Ovary (tissue), 9 donors: Measurements from ENCODE around the gene CABP4. TPM values are rescaled to one million over a fixed set of nuclear protein-coding genes. Genes with fewer than 3 reads are reported as not detected.

ENCODE experiments used
- DNase-seq, 5 donors: peaks; one replicate each; pipeline ENCODE4 v3.0.0-alpha.2; 2019 to 2020
- H3K27ac ChIP-seq, 2 donors: fragments of 200-600 bp; one replicate each; pipeline versions ENCODE4 v1.5.1 to v1.8.0; 2019 to 2022
- H3K27me3 ChIP-seq: fragments of 200-600 bp; one replicate; pipeline ENCODE4 v1.8.0; 2022
- H3K36me3 ChIP-seq: fragments of 200-600 bp; sonication (generic); one replicate; pipeline ENCODE4 v1.5.1; 2019
- H3K4me1 ChIP-seq: one replicate; pipeline ENCODE4 v1.8.1; 2013; ENCODE audit warnings: mild to moderate bottlenecking, moderate library complexity; ENCODE audit not compliant: insufficient read depth
- H3K4me3 ChIP-seq: fragments of 200-600 bp; sonication (generic); one replicate; pipeline ENCODE4 v1.5.1; 2017
- H3K9me3 ChIP-seq, 2 donors: fragments of 200-600 bp in 1 of 2; sonication (generic) in 1 of 2; one replicate each; pipeline versions ENCODE4 v1.5.1 to v1.8.1; 2013 to 2019; ENCODE audit warnings: mild to moderate bottlenecking in 1 of 2, moderate library complexity in 1 of 2
- CTCF ChIP-seq, 3 donors: fragments of 450-650 bp in 2 of 3; fragments of 200-600 bp in 1 of 3; IDR thresholded peaks; one replicate each; pipeline versions ENCODE4 v1.5.1 to v1.8.0; 2016 to 2022; ENCODE audit warnings: antibody characterized with exemption in 3 of 3, mild to moderate bottlenecking in 1 of 3
- EP300 ChIP-seq: sonication (generic); formaldehyde crosslinking; IDR thresholded peaks from one replicate; pipeline ENCODE4 v1.6.1; 2017; ENCODE audit warnings: antibody characterized with exemption
- POLR2A ChIP-seq: fragments of 450-650 bp; IDR thresholded peaks from one replicate; pipeline ENCODE4 v1.6.1; 2017; ENCODE audit warnings: antibody characterized with exemption, mild to moderate bottlenecking, moderate library complexity
- WGBS, 3 donors: extraction: QIAGEN DNeasy Blood & Tissue Kit in 1 of 3; methylation state at CpG; one replicate each; pipeline versions ENCODE4 v1.1.5 to v1.1.7; 2013 to 2017; 5-methylcytosine and 5-hydroxymethylcytosine counted together
- intact Hi-C, 4 donors: fragments of 100-400 bp; cut with DNase I; formaldehyde crosslinking; loops; one replicate each; pipeline versions ENCODE4 v1.11.0 to v1.15.1; 2022 to 2023
- polyA plus RNA-seq, 2 donors: library from polyadenylated mRNA; stranded (reverse); fragments of 200-250 nt in 1 of 2; fragments of 350-450 nt in 1 of 2; fragmentation: Illumina TruSeq in 1 of 2; extraction: RNeasy Lipid Tissue Mini Kit (QIAGEN cat#74804) in 1 of 2; gene quantifications; one replicate each; pipeline ENCODE4 v1.2.3, GENCODE V29; 2013 to 2014
- total RNA-seq, 7 donors: library from RNA; depleted of rRNA in 2 of 7; stranded (reverse); fragments of >200 nt in 2 of 7; fragmentation: NEBNext Ultra II Directional in 3 of 7; extraction: Animal tissue kit (Norgen Biotek cat#: 25700) in 3 of 7; gene quantifications; one replicate each; pipeline versions ENCODE4 v1.1.0 to v1.2.4, GENCODE V29; 2016 to 2023
- donor health status: DM: no; HTN: no; CAD: no; lungs with moderate emphysema.
- donor health status: DM: no; HTN: no; CAD: no.
- donor health status: Bipolar disorder and iron deficiency.
- donor health status: DM: yes; HTN: yes; CAD: no.
- donor health status: DM: no; HTN: no; CAD: no.
- donor health status: DM: yes; HTN: yes; CAD: no.

CABP4 gene
- total and polyA plus RNA-seq, 9 donors = 0.13 to 2.1 (median 1.0) TPM; not detected in 1

DNA sequence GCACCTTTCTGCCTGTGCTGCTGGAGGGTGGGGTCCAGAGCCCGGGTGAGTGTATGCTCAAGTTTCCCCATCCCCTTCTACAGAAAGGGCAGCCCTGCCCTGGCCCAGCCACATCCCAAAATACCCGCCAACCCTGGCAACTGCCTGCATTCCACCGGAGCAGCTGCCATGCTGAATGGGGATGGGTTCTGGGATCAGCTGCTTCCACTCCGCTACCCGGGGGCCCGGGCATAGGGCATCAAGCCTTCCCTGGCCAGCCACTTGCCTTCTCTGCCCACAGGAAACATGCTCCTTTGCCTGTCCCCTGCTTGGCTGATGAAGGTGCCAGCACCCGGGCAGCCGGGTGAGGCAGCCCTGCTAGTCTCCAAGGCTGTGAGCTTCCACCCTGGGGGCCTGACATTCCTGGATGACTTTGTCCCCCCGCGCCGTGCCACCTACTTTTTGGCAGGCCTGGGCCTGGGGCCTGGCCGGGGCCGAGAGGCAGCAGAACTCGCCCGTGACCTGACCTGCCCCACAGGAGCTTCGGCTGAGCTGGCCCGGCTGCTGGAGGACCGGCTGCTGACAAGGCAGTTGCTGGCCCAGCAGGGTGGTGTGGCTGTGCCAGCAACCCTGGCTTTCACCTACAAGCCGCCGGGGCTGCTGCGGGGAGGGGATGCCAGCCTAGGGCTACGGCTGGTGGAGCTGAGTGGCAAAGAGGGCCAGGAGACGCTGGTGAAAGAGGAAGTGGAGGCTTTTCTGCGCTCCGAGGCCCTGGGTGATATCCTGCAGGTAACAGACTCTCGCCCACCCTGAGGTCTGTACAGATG, 36.5 kb upstream of the CABP4 start:
- Histone ChIP-seq H3K27ac (no peak overlapping the region), H3K4me1 (peaks cover 6% of the 10 kb centered on the region), H3K9me3 (no peaks in the 10 kb centered on the region), H3K36me3 (no peaks in the 10 kb centered on the region), H3K27me3 (no peaks in the 10 kb centered on the region), H3K4me3 (no peak overlapping the region)
- TF ChIP-seq CTCF (IDR thresholded peaks at IDR 0.05) (no peak), EP300 (no peak), POLR2A (no peak)
- intact Hi-C loops = no loop called here
- 80 to 85% (median 81%) methylated on average over 18 to 26 of the region's 26 CpGs for WGBS, 3 donors
- DNase-seq = no peak

- 90 to 94% (median 91%) methylated on average over 19 to 21 of the region's 21 CpGs for WGBS, 3 donors
- Histone ChIP-seq H3K36me3 (no peaks in the 10 kb centered on the region), H3K4me3 (no peak overlapping the region), H3K9me3 (no peaks in the 10 kb centered on the region), H3K4me1 (peaks cover 6% of the 10 kb centered on the region), H3K27ac (no peak overlapping the region), H3K27me3 (no peaks in the 10 kb centered on the region)
- DNase-seq = no peak
- TF ChIP-seq CTCF (IDR thresholded peaks at IDR 0.05) (no peak), EP300 (no peak), POLR2A (no peak)
- intact Hi-C loops = no loop called here
These were observed 35.7 kb upstream of the CABP4 start for GRCh38 chr11:67419325-67420049.

GRCh38 chr11:67420147-67420645, 35.0 kb upstream of the CABP4 start:
- Histone ChIP-seq H3K4me1 (peaks cover 6% of the 10 kb centered on the region), H3K27me3 (no peaks in the 10 kb centered on the region), H3K27ac (peak overlapping the region; percentile 78 to 94), H3K36me3 (no peaks in the 10 kb centered on the region), H3K4me3 (peak overlapping the region; percentile 59), H3K9me3 (no peaks in the 10 kb centered on the region)
- TF ChIP-seq CTCF (IDR thresholded peaks at IDR 0.05) (no peak), EP300 (no peak), POLR2A (no peak)
- intact Hi-C loops = no loop called here
- 30 to 70% (median 32%) methylated on average over 7 to 15 of the region's 15 CpGs for WGBS, 3 donors
- DNase-seq = peak in 1 of 5 donors; percentile 69

DNA sequence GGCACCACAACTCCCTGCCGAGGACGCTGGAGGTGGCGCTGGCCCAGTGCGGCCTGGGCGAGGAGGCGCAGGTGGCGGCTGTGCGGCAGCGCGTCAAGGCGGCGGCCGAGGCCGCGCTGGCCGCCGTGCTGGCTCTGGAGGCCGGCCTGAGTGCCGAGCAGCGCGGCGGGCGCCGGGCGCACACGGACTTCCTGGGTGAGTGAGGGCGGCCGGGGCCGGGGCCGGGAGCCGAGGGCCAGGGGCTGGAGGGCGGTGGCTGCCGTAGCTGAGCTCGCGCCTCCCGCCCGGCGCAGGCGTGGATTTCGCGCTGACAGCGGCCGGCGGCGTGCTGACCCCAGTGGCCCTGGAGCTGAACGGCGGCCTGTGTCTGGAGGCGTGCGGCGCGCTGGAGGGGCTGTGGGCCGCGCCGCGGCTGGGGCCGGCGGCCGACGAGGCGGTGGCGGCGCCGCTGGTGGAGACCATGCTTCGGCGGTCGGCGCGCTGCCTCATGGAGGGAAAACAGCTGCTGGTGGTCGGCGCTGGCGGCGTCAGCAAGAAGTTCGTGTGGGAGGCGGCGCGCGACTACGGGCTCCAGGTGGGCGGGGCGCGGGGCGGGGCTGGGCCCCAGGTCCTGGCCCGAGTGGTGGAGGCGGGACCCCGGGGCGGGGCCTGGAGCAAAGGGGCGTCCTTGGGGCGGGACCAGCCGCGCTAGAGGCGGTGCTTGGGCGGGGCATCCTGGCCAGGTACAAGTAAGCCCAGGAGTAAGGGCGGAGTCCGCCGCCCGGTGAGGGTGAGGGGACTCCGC, 34.3 kb upstream of the CABP4 start:
- Histone ChIP-seq H3K4me1 (peaks cover 6% of the 10 kb centered on the region), H3K27ac (peak overlapping the region; percentile 78 to 94)

More for the DNA sequence above, 34.3 kb upstream of the CABP4 start:
- no peaks in the 10 kb centered on the region for H3K36me3 ChIP-seq
- intact Hi-C loops = no loop called here
- DNase-seq = peak; percentile 96 to 99 (median 98)
- TF ChIP-seq EP300 (no peak), POLR2A (peak; percentile 59), CTCF (IDR thresholded peaks at IDR 0.05) (no peak)
- 0 to 1% (median 0%) methylated on average over 47 to 97 of the region's 97 CpGs for WGBS, 3 donors
- H3K27me3 ChIP-seq = no peaks in the 10 kb centered on the region
- peak overlapping the region; percentile 59 for H3K4me3 ChIP-seq
- H3K9me3 ChIP-seq = no peaks in the 10 kb centered on the region
